Skeletal muscle cell (primary cell): ENCODE measurements around the gene MMD2.

Source experiments
- DNase-seq: peaks from one replicate; pipeline ENCODE4 v3.0.0-alpha.2; 2010; ENCODE audit warnings: low read depth
- H3K4me3 ChIP-seq: 2 replicates; pipeline ENCODE4 v1.5.1; 2011; ENCODE audit warnings: low read depth, mild to moderate bottlenecking, control low read depth, low read length, moderate library complexity

The MMD2 gene

GRCh38 chr7:4960363-4960762, 1.4 kb upstream of the MMD2 start:
- DNase-seq = no peak
- H3K4me3 ChIP-seq = no peak overlapping the region

- DNase-seq = no peak
- no peak overlapping the region for H3K4me3 ChIP-seq
Measured at GRCh38 chr7:4959893-4960292, 906 bp upstream of the MMD2 start.

GRCh38 chr7:4959306-4959705, 319 bp upstream of the MMD2 start:
- H3K4me3 ChIP-seq = no peak overlapping the region
- no peak for DNase-seq

- H3K4me3 ChIP-seq = no peak overlapping the region
- no peak for DNase-seq
Measured at GRCh38 chr7:4957847-4958476, 1.0 kb downstream of the MMD2 start.

GRCh38 chr7:4951903-4952636, 6.9 kb downstream of the MMD2 start:
- DNase-seq = no peak
- H3K4me3 ChIP-seq = no peak overlapping the region

- DNase-seq = no peak
- H3K4me3 ChIP-seq = no peak overlapping the region
Measured at GRCh38 chr7:4951304-4951703, 7.7 kb downstream of the MMD2 start.

- no peak for DNase-seq
- no peak overlapping the region for H3K4me3 ChIP-seq
Measured at GRCh38 chr7:4948402-4948801, 10.6 kb downstream of the MMD2 start.

GRCh38 chr7:4945949-4946348, 13.0 kb downstream of the MMD2 start:
- no peak for DNase-seq

GRCh38 chr7:4944939-4945338, 14.0 kb downstream of the MMD2 start:
- no peak overlapping the region for H3K4me3 ChIP-seq
- no peak for DNase-seq

More at GRCh38 chr7:4945949-4946348, 13.0 kb downstream of the MMD2 start:
- H3K4me3 ChIP-seq = no peak overlapping the region

GRCh38 chr7:4943297-4943696, 15.7 kb downstream of the MMD2 start:
- no peak for DNase-seq
- H3K4me3 ChIP-seq = no peak overlapping the region

GRCh38 chr7:4939971-4940728, 18.8 kb downstream of the MMD2 start:
- H3K4me3 ChIP-seq = no peak overlapping the region
- no peak for DNase-seq

- no peak overlapping the region for H3K4me3 ChIP-seq
- no peak for DNase-seq
Measured at GRCh38 chr7:4937411-4937810, 21.6 kb downstream of the MMD2 start.

GRCh38 chr7:4934419-4935025, 24.5 kb downstream of the MMD2 start:
- no peak for DNase-seq
- H3K4me3 ChIP-seq = no peak overlapping the region

- no peak overlapping the region for H3K4me3 ChIP-seq
- no peak for DNase-seq
Measured at GRCh38 chr7:4931943-4932342, 27.0 kb downstream of the MMD2 start.

- DNase-seq = no peak
- no peak overlapping the region for H3K4me3 ChIP-seq
Measured at GRCh38 chr7:4929005-4929404, 30.0 kb downstream of the MMD2 start.

- H3K4me3 ChIP-seq = no peak overlapping the region
- DNase-seq = no peak
Measured at GRCh38 chr7:4928445-4928844, 30.5 kb downstream of the MMD2 start.

GRCh38 chr7:4919969-4920766, 38.8 kb downstream of the MMD2 start:
- DNase-seq = no peak
- no peak overlapping the region for H3K4me3 ChIP-seq

GRCh38 chr7:4916113-4916512, 42.9 kb downstream of the MMD2 start:
- H3K4me3 ChIP-seq = no peak overlapping the region
- DNase-seq = no peak

- no peak for DNase-seq
- no peak overlapping the region for H3K4me3 ChIP-seq
Measured at GRCh38 chr7:4911111-4911828, 47.7 kb downstream of the MMD2 start.
